Measurements from ENCODE around the gene UBE2D4.

GRCh38 chr7:43952028-43952427 is 25.8 kb downstream of the UBE2D4 start:
- TF ChIP-seq CTCF (IDR thresholded peaks at IDR 0.05): no peak
- no peak for TF ChIP-seq EZH2 (IDR thresholded peaks at IDR 0.05)
